K562 (cell line): ENCODE data around the gene POLR2C. TPM values are rescaled to one million over a fixed set of nuclear protein-coding genes. Genes with fewer than 3 reads are reported as not detected.

Source experiments
- ATAC-seq: fragments of 200-7000 bp; cut with Tn5 transposase; 3 replicates; pipeline ENCODE4 v1.9.1; 2020; ENCODE audit warnings: moderate library complexity
- BruUV-seq: library from RNA; stranded (reverse); fragments of 400-500 nt; replicated peaks from 2 replicates; lab custom pipeline; 2021; lab: Mats Ljungman, UMichigan
- CTCF ChIA-PET: fragments of 300-600 bp; formaldehyde crosslinking; extraction: SDS; loops from one replicate; lab custom pipeline; 2021; ENCODE audit warnings: low intra/inter-chr PET ratio; lab: Yijun Ruan, JAX
- POLR2A ChIA-PET: fragments of 300-600, 350-650 bp; sonication (Branson Sonifier 250); formaldehyde crosslinking; extraction: SDS; loops from one replicate; lab custom pipeline; 2021; ENCODE audit warnings: antibody characterized with exemption, inconsistent platforms; lab: Yijun Ruan, JAX
- DNase-seq, 4 experiments: peaks; one replicate each; pipeline versions ENCODE4 v3.0.0 to v3.0.0-alpha.2; 2011 to 2018; ENCODE audit warnings: low spot score in 3 of 4, mixed read lengths in 3 of 4; ENCODE audit errors: extremely low read depth in 1 of 4
- FAIRE-seq: peaks from 2 replicates; lab custom pipeline; 2011; peaks lifted over from hg19 to GRCh38; lab: Jason Lieb, UNC
- H2AFZ ChIP-seq: 2 replicates; pipeline ENCODE4 v1.6.0; 2011; ENCODE audit warnings: low read depth, low read length, control low read depth, inconsistent platforms
- H3K27ac ChIP-seq: fragments of 200-600 bp; 3 replicates; pipeline ENCODE4 v1.8.0; 2011; ENCODE audit warnings: low read depth, mild to moderate bottlenecking, control low read depth, inconsistent platforms, low read length, moderate library complexity, mixed read lengths; ENCODE audit errors: extremely low read depth
- H3K27me3 ChIP-seq, 2 experiments: fragments of 300-600 bp in 1 of 2; 2 replicates in 1 of 2; 3 replicates in 1 of 2; pipeline versions ENCODE4 v1.6.0 to v1.8.0; 2011; ENCODE audit warnings: inconsistent platforms in 2 of 2, low read length in 2 of 2, mild to moderate bottlenecking in 1 of 2, mixed read lengths in 1 of 2, moderate library complexity in 1 of 2; ENCODE audit not compliant: control insufficient read depth in 2 of 2, insufficient read depth in 2 of 2
- H3K36me3 ChIP-seq: fragments of 300-600 bp; 3 replicates; pipeline ENCODE4 v1.8.0; 2011; ENCODE audit warnings: mild to moderate bottlenecking, low read length, inconsistent platforms; ENCODE audit not compliant: control insufficient read depth, insufficient read depth
- H3K4me1 ChIP-seq, 2 experiments: fragments of 200-600 bp in 1 of 2; replicated peaks in 1 of 2; 2 replicates in 1 of 2; 3 replicates in 1 of 2; pipeline versions ENCODE4 v1.5.1 to v1.8.0; 2011; ENCODE audit warnings: inconsistent platforms in 2 of 2, low read length in 2 of 2, mild to moderate bottlenecking in 1 of 2, mixed read lengths in 1 of 2, moderate library complexity in 1 of 2; ENCODE audit not compliant: control insufficient read depth in 2 of 2, insufficient read depth in 2 of 2
- H3K4me2 ChIP-seq: 2 replicates; pipeline ENCODE4 v1.6.1; 2011; ENCODE audit warnings: low read length, control low read depth, inconsistent platforms, mixed read lengths; ENCODE audit not compliant: insufficient read depth
- H3K4me3 ChIP-seq: fragments of 200-600 bp; sonication (generic), shearing (Covaris generic); 2 replicates; pipeline ENCODE4 v1.5.1; 2016; ENCODE audit warnings: control low read depth, inconsistent platforms
- H3K79me2 ChIP-seq: fragments of 200-600 bp; 3 replicates; pipeline ENCODE4 v1.8.0; 2011; ENCODE audit warnings: low read length, inconsistent platforms; ENCODE audit not compliant: control insufficient read depth, insufficient read depth
- H3K9ac ChIP-seq, 2 experiments: 2 replicates each; pipeline versions ENCODE4 v1.6.0 to v1.6.1; 2011; ENCODE audit warnings: low read depth in 2 of 2, low read length in 2 of 2, control low read depth in 1 of 2, inconsistent platforms in 1 of 2, mild to moderate bottlenecking in 1 of 2, mixed read lengths in 1 of 2; ENCODE audit not compliant: insufficient read depth in 1 of 2
- H3K9me1 ChIP-seq: one replicate; pipeline ENCODE4 v1.6.0; 2011; ENCODE audit warnings: inconsistent platforms, mild to moderate bottlenecking, low read length, moderate library complexity; ENCODE audit not compliant: control insufficient read depth, insufficient read depth
- H3K9me3 ChIP-seq: replicated peaks from 2 replicates; pipeline ENCODE4 v1.5.1; 2011; ENCODE audit warnings: low read depth, low read length, inconsistent platforms; ENCODE audit not compliant: control insufficient read depth, insufficient read depth
- H4K20me1 ChIP-seq: replicated peaks from 2 replicates; pipeline ENCODE4 v1.6.1; 2011; ENCODE audit warnings: low read length, inconsistent platforms, mixed read lengths; ENCODE audit not compliant: control insufficient read depth, insufficient read depth
- KLF6 ChIP-seq: fragments of 250-450 bp; sonication (Bioruptor Pico); IDR thresholded peaks from 2 replicates; pipeline ENCODE4 v1.4.0; 2020; ENCODE audit warnings: mild to moderate bottlenecking, moderate library complexity, borderline replicate concordance
- POLR2G ChIP-seq: fragments of 200-400 bp; formaldehyde crosslinking; IDR thresholded peaks from 2 replicates; pipeline ENCODE4 v1.6.1; 2017; ENCODE audit warnings: low read depth, mild to moderate bottlenecking, antibody characterized with exemption, low read length, moderate library complexity
- ZNF589 ChIP-seq: fragments of 200-800 bp; sonication (Bioruptor generic); IDR thresholded peaks from 2 replicates; pipeline ENCODE4 v1.6.1; 2016; ENCODE audit warnings: low read depth, missing genetic modification characterization, missing compliant biosample characterization
- WGBS: fragments of 100-300 bp; shearing (Covaris generic); methylation state at CpG from one replicate; pipeline ENCODE4 v1.1.6; 2016; ENCODE audit warnings: low coverage, mixed read lengths; ENCODE audit not compliant: insufficient coverage; ENCODE audit errors: missing lambda C conversion rate; 5-methylcytosine and 5-hydroxymethylcytosine counted together
- in situ Hi-C: fragments of 300-500 bp; cut with MboI; formaldehyde crosslinking; loops from 4 replicates; pipeline ENCODE4 v1.15.0; 2018; ENCODE audit warnings: inconsistent platforms, mixed read lengths
- intact Hi-C: fragments of 100-400 bp; cut with micrococcal nuclease; formaldehyde crosslinking; loops from 2 replicates; pipeline ENCODE4 v1.14.2; 2022
- polyA plus RNA-seq, 8 experiments: library from polyadenylated mRNA; depleted of rRNA in 4 of 8; stranded (reverse) in 5 of 8; unstranded in 3 of 8; fragments of >200 nt; fragmentation: Nextera tagmentation in 2 of 8; fragmentation: Illumina TruSeq in 1 of 8; extraction: Ambion mirVana in 2 of 8; extraction: Trizol in 1 of 8; gene quantifications; 2 replicates each; pipeline versions ENCODE4 v1.2.1 to v1.2.3, GENCODE V29; 2011 to 2014; ENCODE audit warnings: inconsistent platforms in 1 of 8, missing spikeins in 1 of 8
- total RNA-seq, 7 experiments: library from RNA; depleted of rRNA in 6 of 7; stranded (reverse); fragments of >200 nt in 6 of 7; fragmentation: Illumina TruSeq in 2 of 7; extraction: Trizol in 2 of 7; gene quantifications; 2 replicates each; pipeline versions ENCODE4 v1.2.1 to v1.2.3, GENCODE V29; 2011 to 2021; ENCODE audit warnings: low replicate concordance in 1 of 7

The POLR2C gene
- total and polyA plus RNA-seq, 9 of the 15 experiments (the other 6 are each of a cell fraction or from before 2014, with no cell fraction given), result 70.3 to 163 (median 92.3) TPM

DNA sequence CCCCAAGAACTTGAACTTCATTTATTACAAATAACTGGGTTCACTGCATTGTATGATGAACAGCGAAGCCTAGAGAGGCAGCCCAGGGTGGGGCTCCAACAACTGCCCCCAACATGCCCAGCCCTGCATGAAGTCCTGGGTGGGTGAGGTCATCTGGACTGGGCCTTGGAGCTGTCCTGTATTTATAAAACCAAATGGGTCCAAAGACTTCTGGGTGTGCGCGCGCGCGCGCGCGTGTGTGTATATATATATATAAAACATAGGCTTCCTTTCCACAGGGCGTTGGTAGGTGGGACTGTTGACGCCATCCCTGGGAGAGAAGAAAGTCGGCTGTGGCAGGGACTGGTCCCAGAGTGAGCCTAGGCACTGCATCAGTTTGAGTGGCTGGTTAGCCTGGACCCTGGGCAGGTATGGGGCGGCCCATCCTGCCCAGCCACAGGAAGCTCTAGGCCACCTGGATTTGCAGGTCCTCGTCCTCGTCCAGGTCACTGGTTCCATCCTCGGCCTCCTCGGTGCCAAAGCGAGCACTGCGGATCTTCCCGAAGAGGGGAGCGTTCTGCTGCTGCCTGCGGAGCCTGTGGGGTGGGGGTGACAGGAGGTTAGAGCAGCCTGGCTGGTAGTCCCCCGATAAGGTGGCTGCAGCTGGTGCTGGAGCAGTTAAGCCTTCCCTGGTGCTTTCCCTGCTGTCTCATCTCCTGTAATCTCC lies 50.0 kb downstream of the POLR2C start:
- Histone ChIP-seq H3K9me3 (no peaks in the 10 kb centered on the region), H3K36me3 (no peaks in the 10 kb centered on the region), H3K4me1 (peaks cover 0 to 10% of the 10 kb centered on the region in 2 experiments; a peak in 3 of 5 replicates), H3K27ac (no peak overlapping the region), H2AFZ (no peak overlapping the region), H3K79me2 (no peaks in the 10 kb centered on the region), H3K4me2 (no peak overlapping the region), H3K9ac (no peak overlapping the region; a peak in 1 of 4 replicates), H3K27me3 (peaks cover 0 to 5% of the 10 kb centered on the region in 2 experiments; a peak in 2 of 5 replicates), H4K20me1 (0 out of 2 replicates have a peak, but pooled peaks cover 3% of the 10 kb centered on the region), H3K4me3 (no peak overlapping the region), H3K9me1 (no peaks in the 10 kb centered on the region)
- ATAC-seq (no peak), FAIRE-seq (no peak), DNase-seq (no peak)
- 82% methylated on average over 21 of the region's 23 CpGs for WGBS
- TF ChIP-seq ZNF589 (CRISPR knock-in tag), result no peak
- no peak for TF ChIP-seq KLF6 (CRISPR knock-in tag)
- no peak for TF ChIP-seq POLR2G
- in situ Hi-C loops, result no loop called here
- BruUV-seq, result no TSS peak
- intact Hi-C loops, result loop anchor here (10.0 kb wide), 1 partner anchor 428 kb away; no protein-coding TSS in a partner anchor
- ChIA-PET CTCF (no interaction called here), POLR2A (interaction anchor here (0.7 to 1.2 kb wide), 2 partner anchors 17 to 25 kb away, joined by 3 to 5 read pairs; no protein-coding TSS in a partner anchor)
